GM18868 (cell line): ENCODE results near the gene CGB5.
"Not testable (repeated sequence)": the region's sequence is repeated elsewhere in the genome, so short reads cannot be mapped to it uniquely, and the experiment has no call there.

Experiments
- ATAC-seq: cut with Tn5 transposase; IDR thresholded peaks from one replicate; pipeline ENCODE4 v1.9.1; 2021; ENCODE audit warnings: mild to moderate bottlenecking, moderate library complexity; ENCODE audit not compliant: unreplicated experiment

Gene CGB5

GRCh38 chr19:49056902-49057596 is 13.4 kb downstream of the CGB5 start:
- not testable (repeated sequence) for ATAC-seq

DNA sequence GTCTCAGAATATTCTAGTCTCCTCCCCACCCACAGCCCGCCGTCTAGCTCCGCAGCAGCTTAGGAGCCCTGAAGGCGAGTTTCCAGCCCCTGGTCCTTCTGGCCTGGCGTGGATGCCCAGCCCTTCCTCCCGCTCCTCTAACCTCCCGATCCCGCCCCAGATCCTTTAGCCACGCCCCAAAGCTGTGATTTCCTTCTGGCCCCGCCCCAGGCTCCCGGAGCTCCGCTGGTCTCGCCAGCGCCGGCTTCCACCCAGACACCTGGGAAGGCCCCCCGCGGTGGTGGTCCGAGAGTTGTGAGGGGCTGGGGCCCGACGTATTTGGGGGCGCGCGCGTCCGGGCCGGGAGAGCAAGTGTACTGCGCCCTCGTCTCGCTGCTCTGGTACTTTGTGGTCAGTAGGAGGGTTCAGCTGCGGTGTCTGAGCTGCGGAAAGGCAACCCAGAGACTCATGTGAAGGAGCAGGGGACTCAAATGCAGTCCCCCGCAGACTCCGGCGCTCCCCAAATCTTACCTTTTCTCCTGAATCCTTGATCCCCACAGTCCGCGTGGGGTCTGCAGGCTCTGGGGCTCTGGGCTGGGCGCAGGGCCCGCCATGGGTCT is 14.1 kb downstream of the CGB5 start, which contains the start of gene CGB7:
Gene CGB7, minus strand, starts transcription at position 114 of the 599 bp plus-strand sequence. CDS start 2,374 bp downstream, outside the sequence.
- no peak for ATAC-seq

GRCh38 chr19:49058562-49058961 is 14.9 kb downstream of the CGB5 start:
- ATAC-seq: no peak

GRCh38 chr19:49059053-49059452 is 15.4 kb downstream of the CGB5 start:
- no peak for ATAC-seq

GRCh38 chr19:49061000-49061399 is 17.4 kb downstream of the CGB5 start:
- ATAC-seq: no peak

DNA sequence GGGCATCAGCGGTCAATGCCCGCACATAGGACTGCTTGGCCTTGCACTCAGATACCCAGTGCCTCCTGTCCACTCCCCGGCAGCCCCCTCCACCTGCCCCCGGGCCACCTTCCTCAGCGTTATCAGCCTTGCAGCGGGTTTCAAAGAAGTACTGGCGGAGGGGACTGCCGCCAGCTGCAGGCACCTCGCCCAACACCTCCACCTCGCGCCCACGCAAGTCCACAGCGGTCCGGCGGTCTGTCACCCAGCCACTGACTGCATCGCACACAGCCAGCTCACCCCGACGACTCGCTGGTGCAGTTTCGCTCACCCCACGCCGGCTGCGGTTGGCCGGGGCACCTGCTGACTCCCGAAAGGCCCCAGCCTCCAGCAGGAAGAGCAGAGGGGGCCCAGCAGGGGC is 17.8 kb downstream of the CGB5 start:
- no peak for ATAC-seq

DNA sequence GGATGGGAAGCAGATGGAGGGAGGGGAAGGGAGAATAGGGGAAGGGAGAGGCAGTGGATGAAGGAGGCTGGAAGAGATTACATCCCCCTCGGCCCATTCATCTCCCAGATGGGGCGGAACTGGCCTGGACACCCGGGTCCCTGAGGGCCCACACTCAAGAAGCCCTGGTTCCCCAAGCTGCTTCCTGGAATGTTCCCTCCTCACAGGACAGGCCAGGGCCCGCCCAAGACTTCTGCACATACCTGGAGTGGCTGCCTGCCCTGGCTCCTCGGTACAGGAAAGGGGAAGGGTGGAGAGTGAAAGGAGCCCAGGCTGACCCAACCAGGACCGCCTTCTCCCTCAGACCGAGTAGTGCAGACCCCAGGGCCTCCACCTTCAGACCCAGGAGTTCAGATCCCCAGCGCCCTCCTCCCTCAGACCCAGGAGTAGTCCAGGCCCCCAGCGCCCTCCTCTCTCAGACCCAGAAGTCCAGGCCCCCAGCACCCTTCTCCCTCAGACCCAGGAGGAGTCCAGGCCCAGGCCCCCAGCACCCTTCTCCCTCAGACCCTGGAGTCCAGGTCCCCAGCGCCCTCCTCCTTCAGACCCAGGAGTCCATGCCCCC is 20.5 kb downstream of the CGB5 start:
- ATAC-seq: no peak

DNA sequence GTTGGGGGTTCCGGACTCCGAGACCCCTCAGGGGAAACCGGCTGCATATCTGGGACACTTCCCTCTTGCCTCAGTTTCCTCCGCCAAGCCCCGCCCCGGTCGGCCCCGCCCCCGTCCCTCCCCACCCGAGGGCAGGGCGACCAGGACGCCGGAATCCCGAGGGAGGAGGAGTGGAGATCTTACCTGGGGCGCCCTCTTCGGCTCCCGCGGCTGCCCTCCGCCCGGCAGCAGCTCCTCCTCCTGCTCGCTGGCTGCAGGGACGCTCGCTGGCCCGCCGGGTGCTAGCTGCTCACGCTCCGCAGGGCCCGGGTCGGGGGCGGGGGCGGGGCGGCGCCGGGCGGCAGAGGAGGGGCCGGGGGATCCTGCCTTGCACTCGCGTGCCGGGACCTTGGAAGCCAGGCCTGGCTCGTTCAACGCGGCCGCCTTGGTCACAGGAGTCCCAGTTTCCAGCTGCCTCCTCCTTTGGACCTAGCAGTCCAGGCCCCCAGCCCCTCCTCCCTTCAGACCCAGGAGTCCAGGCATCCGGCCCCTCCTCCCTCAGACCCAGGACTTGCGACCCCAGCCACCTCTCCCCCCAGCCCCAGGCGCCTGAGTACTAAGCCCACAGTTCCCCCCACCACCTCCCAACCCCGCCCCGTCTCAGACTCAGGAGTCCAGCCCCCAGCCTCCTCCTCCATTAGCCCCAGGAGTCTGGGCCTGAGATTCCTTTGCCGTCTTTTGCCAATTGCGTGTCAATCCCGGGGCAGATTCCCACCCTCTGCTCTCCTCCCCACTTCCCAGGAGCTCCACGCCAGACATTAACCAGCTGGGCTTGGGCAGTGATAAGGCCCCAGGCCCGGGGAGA is 21.3 kb downstream of the CGB5 start, which contains the start of gene NTF4:
Gene NTF4, minus strand, starts transcription at position 51 of the 844 bp plus-strand sequence. CDS start 2,821 bp downstream, outside the sequence.
- no peak for ATAC-seq

DNA sequence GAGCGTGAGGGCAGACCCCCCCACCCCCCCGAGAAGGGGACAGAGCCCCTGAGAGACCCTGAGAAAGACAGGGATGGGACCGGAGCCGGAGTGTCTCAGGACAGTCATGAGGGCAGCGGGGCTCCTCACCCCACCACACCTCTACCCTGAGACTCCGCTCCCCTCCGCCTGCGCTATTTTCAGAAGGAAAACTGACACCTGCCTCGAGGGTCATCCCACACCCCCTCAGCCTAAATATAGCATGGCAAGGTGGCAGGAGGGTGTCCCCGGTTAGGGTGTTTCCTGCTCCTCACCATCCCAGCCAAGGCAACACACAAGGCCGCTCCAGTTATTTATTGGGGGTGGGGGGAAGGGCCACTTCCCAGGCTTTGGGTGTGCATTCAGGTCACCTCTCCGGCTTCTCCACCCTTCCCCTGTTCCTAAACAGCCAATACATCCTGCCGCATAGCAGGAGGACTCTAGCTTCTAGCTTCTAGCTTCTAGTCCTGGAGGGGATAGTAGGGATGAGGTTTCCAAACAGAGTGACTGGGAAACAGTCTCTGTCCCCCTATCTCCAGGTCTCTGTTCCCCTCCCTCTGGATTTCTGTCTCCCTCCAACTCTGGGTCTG is 22.4 kb downstream of the CGB5 start:
- no peak for ATAC-seq

DNA sequence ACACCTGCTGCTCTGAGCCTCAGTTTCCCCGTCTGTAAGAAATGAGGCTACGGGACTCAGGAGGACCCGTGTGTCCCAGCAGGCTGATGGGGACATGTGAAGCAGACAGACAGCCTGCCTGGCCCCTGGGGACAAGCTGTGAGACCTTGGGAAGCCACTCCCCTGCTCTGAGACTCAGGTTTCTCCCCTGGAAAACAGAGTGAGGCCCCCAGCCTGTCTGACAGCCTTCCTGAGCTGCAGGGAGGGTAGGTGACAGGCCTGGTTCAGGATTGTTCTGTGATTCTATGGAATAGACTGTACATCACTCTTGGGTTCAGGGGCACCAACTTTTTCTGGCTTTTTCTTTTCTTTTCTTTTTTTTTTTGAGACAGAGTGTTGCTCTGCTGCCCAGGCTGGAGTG is 23.9 kb downstream of the CGB5 start:
- no peak for ATAC-seq

DNA sequence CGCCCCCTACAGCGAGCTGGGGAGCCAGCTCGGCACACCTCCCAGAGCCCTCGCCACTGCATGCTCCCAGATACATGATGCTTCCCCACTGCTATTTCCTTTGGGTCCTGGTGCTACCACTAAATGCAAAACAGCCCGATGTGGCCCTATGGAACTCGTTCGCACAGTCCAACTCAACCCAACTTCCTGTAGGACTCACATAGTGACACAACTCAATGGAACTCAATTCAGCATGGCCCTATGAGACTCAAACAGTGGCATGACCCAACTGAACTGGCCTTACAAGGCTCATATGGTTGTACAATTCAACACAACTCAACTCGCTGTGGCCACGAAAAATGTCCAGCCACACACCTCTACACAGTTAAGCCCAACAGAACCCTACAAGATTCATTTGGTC is 25.4 kb downstream of the CGB5 start:
- no peak for ATAC-seq

DNA sequence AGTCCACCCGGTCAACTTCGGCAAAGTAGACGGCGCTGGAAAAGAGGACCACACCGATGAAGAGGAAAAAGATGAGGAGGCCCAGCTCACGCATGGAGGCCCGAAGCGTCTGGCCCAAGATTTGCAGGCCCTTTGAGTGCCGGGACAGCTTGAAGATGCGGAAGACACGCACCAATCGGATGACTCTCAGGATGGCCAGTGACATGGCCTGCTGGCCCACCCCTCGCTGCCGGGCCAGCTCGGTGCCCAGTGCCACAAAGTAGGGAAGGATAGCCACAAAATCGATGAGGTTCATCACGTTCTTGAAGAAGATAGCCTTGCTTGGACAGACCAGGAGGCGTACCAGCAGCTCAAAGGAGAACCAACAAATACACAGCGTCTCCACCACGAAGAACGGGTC is 26.8 kb downstream of the CGB5 start:
- no peak for ATAC-seq

DNA sequence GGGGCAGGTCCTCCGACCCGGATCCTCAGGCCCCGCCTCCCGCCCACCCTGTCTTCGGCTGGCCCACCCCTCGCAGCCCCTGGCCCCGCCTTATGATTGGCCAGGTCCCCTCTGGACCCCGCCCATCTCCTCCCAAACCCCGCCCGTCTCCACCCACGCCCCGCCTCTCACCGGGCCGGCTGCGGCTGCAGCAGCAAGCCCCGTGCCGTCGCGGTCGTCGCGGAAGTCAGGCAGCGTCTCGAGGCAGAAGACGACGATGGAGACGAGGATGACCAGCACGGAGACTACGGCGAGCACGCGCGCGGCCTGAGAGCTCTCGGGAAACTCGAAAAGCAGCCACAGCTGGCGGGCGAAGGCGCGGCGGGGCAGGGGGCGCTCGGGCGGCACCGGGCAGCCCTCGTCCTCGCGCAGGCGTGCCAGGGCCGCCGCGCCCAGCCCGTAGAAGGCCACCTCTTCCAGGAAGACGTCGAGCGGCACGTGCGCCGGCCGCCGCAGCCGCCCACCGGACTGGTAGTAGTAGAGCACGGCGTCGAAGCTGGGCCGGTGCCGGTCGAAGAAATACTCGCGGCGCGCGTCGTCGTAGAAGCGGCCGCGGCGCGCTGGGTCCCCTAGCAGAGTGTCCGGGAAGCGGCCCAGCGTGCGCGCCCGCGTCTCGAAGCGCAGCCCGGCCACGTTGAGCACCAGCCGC is 28.4 kb downstream of the CGB5 start:
- no peak for ATAC-seq

DNA sequence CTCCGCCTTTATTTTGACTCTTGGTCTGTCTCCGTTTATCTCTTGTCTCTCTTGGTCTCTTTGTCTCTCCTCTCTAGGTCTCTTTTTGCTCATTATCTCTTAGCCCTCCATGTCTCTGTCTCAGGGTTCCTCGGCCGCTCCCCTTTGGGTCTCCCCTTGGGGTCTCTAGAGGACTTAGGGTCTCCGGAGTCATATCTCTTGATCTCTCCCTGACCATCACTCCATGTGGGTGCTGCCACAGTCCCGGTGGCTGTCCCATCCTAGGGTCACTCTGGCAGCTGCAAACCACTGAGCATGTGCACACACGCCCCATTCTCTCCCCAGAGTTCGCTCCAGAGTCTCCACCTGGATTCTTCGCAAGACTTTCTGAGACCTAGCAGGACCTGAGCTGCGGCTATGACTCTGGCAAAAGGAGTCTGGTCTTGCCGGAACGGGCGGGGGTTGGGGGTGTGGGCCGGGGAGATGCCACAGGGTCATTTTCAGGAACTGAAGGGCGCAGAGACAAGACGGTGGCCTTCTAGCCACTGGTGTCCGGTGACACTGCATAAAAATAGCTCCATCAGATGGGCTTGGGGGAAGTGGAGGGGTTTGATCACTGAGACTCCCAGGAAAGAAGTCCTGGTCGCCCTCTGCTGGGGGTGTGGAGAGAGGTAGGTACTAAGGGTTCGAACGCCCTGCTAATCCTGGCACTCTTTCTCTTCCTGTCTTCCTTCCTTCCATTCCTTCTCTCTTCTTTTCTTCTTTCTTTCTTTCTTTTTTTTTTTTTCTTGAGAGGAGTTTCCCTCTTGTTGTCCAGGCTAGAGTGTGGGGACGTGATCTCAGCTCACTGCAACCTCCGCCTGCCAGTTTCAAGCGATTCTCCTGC is 30.1 kb downstream of the CGB5 start:
- no peak for ATAC-seq

DNA sequence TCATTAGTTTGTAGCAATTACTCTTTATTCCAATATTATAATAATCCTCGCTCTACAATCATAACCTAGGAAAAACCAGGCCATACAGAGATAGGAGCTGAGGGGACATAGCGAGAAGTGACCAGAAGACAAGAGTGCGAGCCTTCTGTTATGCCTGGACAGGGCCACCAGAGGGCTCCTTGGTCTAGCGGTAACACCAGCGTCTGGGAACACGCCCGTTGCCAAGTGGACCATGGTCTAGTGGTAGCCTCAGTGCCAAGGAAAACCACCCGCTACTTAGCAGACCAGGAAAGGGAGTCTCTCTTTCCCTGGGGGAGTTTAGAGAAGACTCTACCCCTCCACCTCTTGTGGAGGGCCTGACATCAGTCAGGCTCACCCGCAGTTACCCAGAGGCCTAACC is 31.2 kb downstream of the CGB5 start:
- ATAC-seq: not testable (repeated sequence)

- no peak for ATAC-seq
These were observed 36.7 kb downstream of the CGB5 start for GRCh38 chr19:49080392-49080791.

GRCh38 chr19:49081273-49081672 is 37.6 kb downstream of the CGB5 start:
- ATAC-seq: no peak

DNA sequence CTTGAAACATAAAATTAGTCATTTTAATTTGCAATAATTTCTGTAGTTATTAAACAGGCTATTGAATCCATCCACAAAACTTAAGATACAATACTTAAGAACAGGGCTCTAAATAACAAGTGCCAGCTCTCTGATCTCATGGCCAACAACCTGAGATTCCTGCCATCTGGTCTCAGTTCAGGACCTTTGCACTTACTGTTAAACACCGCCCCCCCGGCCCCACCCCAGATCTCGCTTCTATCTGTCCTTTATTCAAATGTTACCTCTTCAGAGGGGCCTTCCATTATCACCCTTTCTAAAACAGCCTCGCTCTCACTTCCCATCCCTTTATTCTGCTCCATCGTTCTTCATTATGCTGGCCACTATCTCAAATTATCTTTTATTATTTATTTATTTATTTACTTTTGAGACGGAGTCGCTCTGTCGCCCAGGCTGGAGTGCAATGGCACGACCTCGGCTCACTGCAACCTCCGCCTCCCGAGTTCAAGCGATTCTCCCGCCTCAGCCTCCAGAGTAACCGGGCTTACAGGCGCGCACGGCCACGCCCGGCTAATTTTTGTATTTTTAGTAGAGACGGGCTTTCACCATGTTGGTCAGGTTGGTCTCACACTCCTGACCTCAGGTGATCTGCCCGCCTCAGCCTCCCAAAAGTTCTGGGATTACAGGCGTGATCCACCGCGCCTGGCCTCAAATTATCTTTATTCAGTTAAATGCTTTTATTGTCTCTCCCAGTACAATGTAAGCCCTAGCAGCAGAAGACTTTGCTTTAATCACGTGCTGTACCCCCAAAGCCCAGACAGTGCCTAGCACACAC is 40.8 kb downstream of the CGB5 start:
- no peak for ATAC-seq
